ENCODE results near the gene CFAP45.

DNA sequence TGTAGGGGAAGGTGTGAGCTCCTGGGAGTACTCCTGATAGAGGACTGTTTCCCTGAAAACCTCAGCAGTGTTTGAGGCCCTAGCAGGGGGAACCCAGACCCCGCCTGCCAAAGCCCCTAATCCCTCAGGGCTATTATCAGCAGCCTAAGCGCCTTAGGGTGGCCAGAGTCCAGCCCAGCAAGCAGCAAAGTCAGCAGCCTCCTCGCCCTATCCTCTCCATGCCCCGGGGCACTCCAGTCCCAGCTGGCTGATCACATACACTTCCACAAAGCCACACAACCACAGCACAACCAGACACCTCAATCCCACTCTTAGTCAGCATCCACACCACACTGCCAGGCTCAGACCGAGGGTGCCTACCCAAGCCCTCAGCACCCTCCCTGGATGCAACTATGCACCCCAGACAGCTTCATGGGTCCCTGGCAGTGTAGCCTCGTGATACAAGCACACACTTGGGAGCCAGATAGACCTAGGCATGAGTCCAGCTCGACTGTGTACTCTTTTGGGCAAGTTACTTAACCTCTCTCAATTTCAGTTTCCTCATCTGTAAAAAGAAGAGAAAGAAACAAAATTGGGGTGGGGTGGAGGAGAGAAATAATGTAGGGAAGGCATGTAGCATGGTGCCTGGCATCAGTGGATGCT, 38.4 kb upstream of the CFAP45 start:
- TF ChIP-seq, protein P1, sequence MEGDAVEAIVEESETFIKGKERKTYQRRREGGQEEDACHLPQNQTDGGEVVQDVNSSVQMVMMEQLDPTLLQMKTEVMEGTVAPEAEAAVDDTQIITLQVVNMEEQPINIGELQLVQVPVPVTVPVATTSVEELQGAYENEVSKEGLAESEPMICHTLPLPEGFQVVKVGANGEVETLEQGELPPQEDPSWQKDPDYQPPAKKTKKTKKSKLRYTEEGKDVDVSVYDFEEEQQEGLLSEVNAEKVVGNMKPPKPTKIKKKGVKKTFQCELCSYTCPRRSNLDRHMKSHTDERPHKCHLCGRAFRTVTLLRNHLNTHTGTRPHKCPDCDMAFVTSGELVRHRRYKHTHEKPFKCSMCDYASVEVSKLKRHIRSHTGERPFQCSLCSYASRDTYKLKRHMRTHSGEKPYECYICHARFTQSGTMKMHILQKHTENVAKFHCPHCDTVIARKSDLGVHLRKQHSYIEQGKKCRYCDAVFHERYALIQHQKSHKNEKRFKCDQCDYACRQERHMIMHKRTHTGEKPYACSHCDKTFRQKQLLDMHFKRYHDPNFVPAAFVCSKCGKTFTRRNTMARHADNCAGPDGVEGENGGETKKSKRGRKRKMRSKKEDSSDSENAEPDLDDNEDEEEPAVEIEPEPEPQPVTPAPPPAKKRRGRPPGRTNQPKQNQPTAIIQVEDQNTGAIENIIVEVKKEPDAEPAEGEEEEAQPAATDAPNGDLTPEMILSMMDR (IDR thresholded peaks at IDR 0.05) = no peak
- TF ChIP-seq POLR2A (IDR thresholded peaks at IDR 0.05) = no peak

All from thyroid gland (tissue), 4 donors.